HL-60 (cell line): ENCODE data around the gene FOXA1.

ENCODE experiments used
- DNase-seq, 2 experiments: peaks; one replicate each; pipeline ENCODE4 v3.0.0-alpha.2; 2010 to 2020; ENCODE audit warnings: low read depth in 1 of 2, low spot score in 1 of 2
- H3K27ac ChIP-seq: fragments of 250-450 bp; sonication (Bioruptor Pico); replicated peaks from 2 replicates; pipeline ENCODE4 v1.5.1; 2020; ENCODE audit warnings: mild to moderate bottlenecking, moderate library complexity
- H3K27me3 ChIP-seq: fragments of 250-450 bp; sonication (Bioruptor Pico); 2 replicates; pipeline ENCODE4 v1.5.1; 2021; ENCODE audit warnings: mild to moderate bottlenecking, moderate library complexity; ENCODE audit not compliant: insufficient read depth, poor library complexity, severe bottlenecking
- H3K4me3 ChIP-seq: replicated peaks from 2 replicates; pipeline ENCODE4 v1.5.1; 2011; ENCODE audit warnings: mild to moderate bottlenecking, control low read depth, low read length; ENCODE audit not compliant: insufficient read depth
- CTCF ChIP-seq: IDR thresholded peaks from one replicate; pipeline ENCODE4 v1.5.1; 2011; ENCODE audit warnings: low read length, control low read depth, inconsistent platforms; ENCODE audit not compliant: insufficient read depth
- GABPA ChIP-seq: IDR thresholded peaks from 2 replicates; pipeline ENCODE4 v1.6.1; 2012; ENCODE audit warnings: low read depth
- POLR2AphosphoS5 ChIP-seq: IDR thresholded peaks from 2 replicates; pipeline ENCODE4 v1.6.1; 2012; ENCODE audit warnings: low read depth
- SPI1 ChIP-seq: IDR thresholded peaks from 2 replicates; pipeline ENCODE4 v1.6.1; 2012; ENCODE audit warnings: low read depth, mild to moderate bottlenecking, borderline replicate concordance
- TF ChIP-seq, protein P1 (sequence below): IDR thresholded peaks from 2 replicates; pipeline ENCODE4 v1.6.1; 2012; ENCODE audit warnings: low read depth; ENCODE audit not compliant: insufficient replicate concordance

The FOXA1 gene

GRCh38 chr14:37579274-37579673 lies 15.8 kb downstream of the FOXA1 start:
- Histone ChIP-seq H3K27me3 (peaks cover under 1% of the 10 kb centered on the region), H3K4me3 (no peak overlapping the region), H3K27ac (no peak overlapping the region)
- no peak for DNase-seq
- TF ChIP-seq GABPA (no peak), CTCF (no peak), SPI1 (no peak), POLR2AphosphoS5 (no peak)
- TF ChIP-seq, protein P1, sequence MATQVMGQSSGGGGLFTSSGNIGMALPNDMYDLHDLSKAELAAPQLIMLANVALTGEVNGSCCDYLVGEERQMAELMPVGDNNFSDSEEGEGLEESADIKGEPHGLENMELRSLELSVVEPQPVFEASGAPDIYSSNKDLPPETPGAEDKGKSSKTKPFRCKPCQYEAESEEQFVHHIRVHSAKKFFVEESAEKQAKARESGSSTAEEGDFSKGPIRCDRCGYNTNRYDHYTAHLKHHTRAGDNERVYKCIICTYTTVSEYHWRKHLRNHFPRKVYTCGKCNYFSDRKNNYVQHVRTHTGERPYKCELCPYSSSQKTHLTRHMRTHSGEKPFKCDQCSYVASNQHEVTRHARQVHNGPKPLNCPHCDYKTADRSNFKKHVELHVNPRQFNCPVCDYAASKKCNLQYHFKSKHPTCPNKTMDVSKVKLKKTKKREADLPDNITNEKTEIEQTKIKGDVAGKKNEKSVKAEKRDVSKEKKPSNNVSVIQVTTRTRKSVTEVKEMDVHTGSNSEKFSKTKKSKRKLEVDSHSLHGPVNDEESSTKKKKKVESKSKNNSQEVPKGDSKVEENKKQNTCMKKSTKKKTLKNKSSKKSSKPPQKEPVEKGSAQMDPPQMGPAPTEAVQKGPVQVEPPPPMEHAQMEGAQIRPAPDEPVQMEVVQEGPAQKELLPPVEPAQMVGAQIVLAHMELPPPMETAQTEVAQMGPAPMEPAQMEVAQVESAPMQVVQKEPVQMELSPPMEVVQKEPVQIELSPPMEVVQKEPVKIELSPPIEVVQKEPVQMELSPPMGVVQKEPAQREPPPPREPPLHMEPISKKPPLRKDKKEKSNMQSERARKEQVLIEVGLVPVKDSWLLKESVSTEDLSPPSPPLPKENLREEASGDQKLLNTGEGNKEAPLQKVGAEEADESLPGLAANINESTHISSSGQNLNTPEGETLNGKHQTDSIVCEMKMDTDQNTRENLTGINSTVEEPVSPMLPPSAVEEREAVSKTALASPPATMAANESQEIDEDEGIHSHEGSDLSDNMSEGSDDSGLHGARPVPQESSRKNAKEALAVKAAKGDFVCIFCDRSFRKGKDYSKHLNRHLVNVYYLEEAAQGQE: no peak

GRCh38 chr14:37573356-37573755 lies 21.7 kb downstream of the FOXA1 start:
- H3K4me3 ChIP-seq: no peak overlapping the region
- H3K27me3 ChIP-seq: no peaks in the 10 kb centered on the region
- no peak for DNase-seq
- TF ChIP-seq SPI1: no peak
- no peak overlapping the region for H3K27ac ChIP-seq

DNA sequence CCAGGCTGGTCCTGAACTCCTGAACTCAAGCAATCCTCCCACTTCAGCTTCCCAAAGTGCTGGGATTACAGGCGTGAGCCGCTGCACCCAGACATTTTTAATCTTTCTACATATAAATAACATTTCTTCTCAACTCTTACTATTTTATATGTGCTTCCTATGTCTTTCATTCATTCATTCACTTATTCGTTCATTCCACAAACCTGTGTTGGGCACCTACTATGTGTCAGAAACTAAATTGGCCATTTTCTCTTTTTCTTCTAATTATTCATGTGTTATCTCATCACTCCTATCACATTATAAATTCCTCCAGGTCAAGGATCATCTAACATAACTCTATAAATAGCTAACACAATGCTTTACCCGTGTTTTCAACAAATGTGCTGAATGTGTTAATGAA lies 23.7 kb downstream of the FOXA1 start:
- no peak for DNase-seq
- Histone ChIP-seq H3K27me3 (no peaks in the 10 kb centered on the region), H3K4me3 (no peak overlapping the region), H3K27ac (no peak overlapping the region)
- TF ChIP-seq GABPA (no peak), CTCF (no peak), POLR2AphosphoS5 (no peak), SPI1 (no peak)
- TF ChIP-seq, protein P1: no peak

GRCh38 chr14:37569729-37570128 lies 25.3 kb downstream of the FOXA1 start:
- no peaks in the 10 kb centered on the region for H3K27me3 ChIP-seq
- H3K4me3 ChIP-seq: no peak overlapping the region
- no peak overlapping the region for H3K27ac ChIP-seq
- no peak for DNase-seq
- TF ChIP-seq CTCF: no peak
- no peak for TF ChIP-seq POLR2AphosphoS5
